ENCODE results near the gene KIRREL3. TPM values are rescaled to one million over a fixed set of nuclear protein-coding genes. Genes with fewer than 3 reads are reported as not detected.

The KIRREL3 gene
- total RNA-seq, 4 donors from 2014 or later: 0.19 TPM; not detected in 3

- whole genome bisulfite sequencing, 2 donors: 31 to 59% methylated on average over 3 of the region's 3 CpGs
- no peaks in the 10 kb centered on the region for H3K9me3 ChIP-seq
- no peak for TF ChIP-seq CTCF (IDR thresholded peaks at IDR 0.05)
- TF ChIP-seq POLR2A (IDR thresholded peaks at IDR 0.05): no peak
- intact Hi-C loops (cut with DNase I): no loop called here
- no peak overlapping the region for H3K27ac ChIP-seq
- H3K4me3 ChIP-seq: no peak overlapping the region
- H3K36me3 ChIP-seq: no peaks in the 10 kb centered on the region
- no peaks in the 10 kb centered on the region for H3K4me1 ChIP-seq
- no peak for DNase-seq
- H3K27me3 ChIP-seq: no peaks in the 10 kb centered on the region
Measured at GRCh38 chr11:126800009-126800408, 200.6 kb downstream of the KIRREL3 start.

- DNase-seq: no peak
- 64 to 74% methylated on average over 5 of the region's 5 CpGs for WGBS, 2 donors
- Histone ChIP-seq H3K27me3 (no peaks in the 10 kb centered on the region), H3K4me3 (no peak overlapping the region), H3K36me3 (no peaks in the 10 kb centered on the region), H3K9me3 (no peaks in the 10 kb centered on the region), H3K27ac (no peak overlapping the region), H3K4me1 (no peaks in the 10 kb centered on the region)
- intact Hi-C loops (cut with DNase I): no loop called here
- TF ChIP-seq POLR2A (IDR thresholded peaks at IDR 0.05) (no peak), CTCF (IDR thresholded peaks at IDR 0.05) (no peak)
Measured at GRCh38 chr11:126797457-126798169, 203.0 kb downstream of the KIRREL3 start.

GRCh38 chr11:126793596-126793995 lies 207.0 kb downstream of the KIRREL3 start:
- DNase-seq: no peak
- H3K4me1 ChIP-seq: no peaks in the 10 kb centered on the region
- TF ChIP-seq POLR2A (IDR thresholded peaks at IDR 0.05) (no peak), CTCF (IDR thresholded peaks at IDR 0.05) (no peak)
- H3K27ac ChIP-seq: no peak overlapping the region
- H3K9me3 ChIP-seq: no peaks in the 10 kb centered on the region
- H3K36me3 ChIP-seq: no peaks in the 10 kb centered on the region
- H3K4me3 ChIP-seq: no peak overlapping the region
- intact Hi-C loops (cut with DNase I): no loop called here
- WGBS, 2 donors: 71 to 80% methylated on average over 6 of the region's 6 CpGs
- no peaks in the 10 kb centered on the region for H3K27me3 ChIP-seq

GRCh38 chr11:126791991-126792390 lies 208.6 kb downstream of the KIRREL3 start:
- intact Hi-C loops (cut with DNase I): no loop called here
- Histone ChIP-seq H3K27me3 (no peaks in the 10 kb centered on the region), H3K4me1 (no peaks in the 10 kb centered on the region), H3K27ac (no peak overlapping the region), H3K9me3 (no peaks in the 10 kb centered on the region), H3K36me3 (no peaks in the 10 kb centered on the region), H3K4me3 (no peak overlapping the region)
- DNase-seq: no peak
- 65 to 67% methylated on average over 6 to 7 of the region's 7 CpGs for WGBS, 2 donors
- TF ChIP-seq POLR2A (IDR thresholded peaks at IDR 0.05): no peak
- no peak for TF ChIP-seq CTCF (IDR thresholded peaks at IDR 0.05)

DNA sequence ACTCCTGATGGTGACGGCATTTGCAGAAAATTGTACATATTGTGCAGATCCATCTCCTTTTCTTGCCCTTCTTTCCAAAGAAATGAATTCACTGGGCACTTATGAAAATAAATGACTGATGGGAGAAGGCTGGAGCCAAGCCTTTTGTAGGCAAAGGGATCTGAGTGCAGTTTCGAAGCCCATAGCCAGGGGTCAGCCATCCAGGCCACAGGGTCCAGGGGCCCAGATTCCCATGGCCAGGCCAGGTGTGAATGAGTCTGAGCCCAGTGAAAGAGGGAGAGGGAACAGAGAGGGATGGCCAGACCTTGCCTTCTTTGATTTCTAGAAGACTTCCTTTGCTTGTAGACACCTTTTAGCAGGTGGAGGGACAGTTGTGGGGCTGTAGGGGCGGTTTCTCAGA lies 209.1 kb downstream of the KIRREL3 start:
- WGBS, 2 donors: 56 to 67% methylated on average over 2 to 3 of the region's 3 CpGs
- no peaks in the 10 kb centered on the region for H3K27me3 ChIP-seq

More for the DNA sequence above, 209.1 kb downstream of the KIRREL3 start:
- DNase-seq: no peak
- Histone ChIP-seq H3K4me3 (no peak overlapping the region), H3K9me3 (no peaks in the 10 kb centered on the region), H3K36me3 (no peaks in the 10 kb centered on the region), H3K27ac (no peak overlapping the region), H3K4me1 (no peaks in the 10 kb centered on the region)
- intact Hi-C loops (cut with DNase I): no loop called here
- TF ChIP-seq POLR2A (IDR thresholded peaks at IDR 0.05) (no peak), CTCF (IDR thresholded peaks at IDR 0.05) (no peak)

Measured in esophagus squamous epithelium (tissue), 5 donors.